Activated naive CD4-positive, alpha-beta T cell treated with anti-CD3 and anti-CD28 coated beads for 36 hours (primary cell): ENCODE data around the gene GABRB2. TPM values are rescaled to one million over a fixed set of nuclear protein-coding genes. Genes with fewer than 3 reads are reported as not detected.
A peak's percentile ranks its signal among the peaks of the same experiment; 100 is the strongest.
"Not testable (repeated sequence)": the region's sequence is repeated elsewhere in the genome, so short reads cannot be mapped to it uniquely, and the experiment has no call there.

ENCODE experiments used
- CTCF ChIA-PET: fragments of 350-600 bp; sonication (Branson Sonifier 250); formaldehyde crosslinking; loops from one replicate; lab custom pipeline; 2021; ENCODE audit warnings: antibody characterized with exemption; lab: Charles Lee
- DNase-seq: peaks from one replicate; pipeline ENCODE4 v3.0.0-alpha.2; 2020
- H3K27ac Mint-ChIP-seq: one replicate; pipeline ENCODE4 v1.8.0; 2021; ENCODE audit warnings: mild to moderate bottlenecking, mixed read lengths
- H3K27me3 Mint-ChIP-seq: one replicate; pipeline ENCODE4 v1.8.0; 2021; ENCODE audit warnings: low read depth, mixed read lengths
- H3K36me3 Mint-ChIP-seq: one replicate; pipeline ENCODE4 v1.8.0; 2021; ENCODE audit warnings: low read depth, mixed read lengths
- H3K4me1 Mint-ChIP-seq: one replicate; pipeline ENCODE4 v1.8.0; 2021; ENCODE audit warnings: low read depth, mixed read lengths
- H3K4me3 Mint-ChIP-seq: one replicate; pipeline ENCODE4 v1.8.0; 2021; ENCODE audit warnings: mild to moderate bottlenecking, moderate library complexity, mixed read lengths
- H3K9me3 Mint-ChIP-seq: one replicate; pipeline ENCODE4 v1.8.0; 2021; ENCODE audit warnings: mixed read lengths
- intact Hi-C: fragments of 100-400 bp; cut with micrococcal nuclease; formaldehyde crosslinking; loops from one replicate; pipeline ENCODE4 v1.15.1; 2023
- total RNA-seq, 2 experiments: library from RNA; stranded (reverse); gene quantifications; one replicate each; pipeline ENCODE4 v1.2.3, GENCODE V29; 2021

GABRB2 gene
- total RNA-seq, 2 experiments from 2014 or later = not detected

- intact Hi-C loops = loop anchor here (2.0 to 5.0 kb wide), 2 partner anchors 1038 to 1863 kb away; no protein-coding TSS in a partner anchor
- Mint-ChIP-seq H3K4me1 (peaks cover 13% of the 10 kb centered on the region), H3K27me3 (peaks cover 53% of the 10 kb centered on the region), H3K4me3 (no peak overlapping the region), H3K27ac (no peak overlapping the region), H3K9me3 (no peaks in the 10 kb centered on the region), H3K36me3 (peaks cover 2% of the 10 kb centered on the region)
- DNase-seq = no peak
- CTCF ChIA-PET = no interaction called here
Measured at GRCh38 chr5:161545344-161546094, 1.0 kb downstream of the GABRB2 start.

- H3K36me3 Mint-ChIP-seq = no peaks in the 10 kb centered on the region
- H3K4me3 Mint-ChIP-seq = no peak overlapping the region
- H3K27me3 Mint-ChIP-seq = peaks cover 49% of the 10 kb centered on the region
- H3K27ac Mint-ChIP-seq = no peak overlapping the region
- H3K4me1 Mint-ChIP-seq = peaks cover 13% of the 10 kb centered on the region
- CTCF ChIA-PET = no interaction called here
- DNase-seq = peak; percentile 35
- intact Hi-C loops = loop anchor here (2.0 kb wide), 1 partner anchor 1864 kb away; no protein-coding TSS in a partner anchor
- H3K9me3 Mint-ChIP-seq = no peaks in the 10 kb centered on the region
Measured at GRCh38 chr5:161544350-161544765, 2.2 kb downstream of the GABRB2 start.

GRCh38 chr5:161539016-161539415 is 7.5 kb downstream of the GABRB2 start:
- Mint-ChIP-seq H3K9me3 (no peaks in the 10 kb centered on the region), H3K27ac (no peak overlapping the region), H3K27me3 (peaks cover 7% of the 10 kb centered on the region), H3K4me3 (no peak overlapping the region), H3K4me1 (no peaks in the 10 kb centered on the region), H3K36me3 (no peaks in the 10 kb centered on the region)
- DNase-seq = no peak
- intact Hi-C loops = loop anchor here (5.0 kb wide), 1 partner anchor 1102 kb away; no protein-coding TSS in a partner anchor
- CTCF ChIA-PET = no interaction called here

- Mint-ChIP-seq H3K9me3 (no peaks in the 10 kb centered on the region), H3K4me1 (no peaks in the 10 kb centered on the region), H3K36me3 (no peaks in the 10 kb centered on the region), H3K4me3 (no peak overlapping the region), H3K27ac (no peak overlapping the region), H3K27me3 (no peaks in the 10 kb centered on the region)
- intact Hi-C loops = loop anchor here (5.0 kb wide), 1 partner anchor 1098 kb away; no protein-coding TSS in a partner anchor
- no peak for DNase-seq
- CTCF ChIA-PET = no interaction called here
Measured at GRCh38 chr5:161535762-161536161, 10.8 kb downstream of the GABRB2 start.

GRCh38 chr5:161530700-161531099 is 15.8 kb downstream of the GABRB2 start:
- H3K27me3 Mint-ChIP-seq = no peaks in the 10 kb centered on the region
- H3K4me3 Mint-ChIP-seq = no peak overlapping the region
- H3K27ac Mint-ChIP-seq = no peak overlapping the region
- no peaks in the 10 kb centered on the region for H3K36me3 Mint-ChIP-seq
- CTCF ChIA-PET = no interaction called here
- no peaks in the 10 kb centered on the region for H3K9me3 Mint-ChIP-seq
- DNase-seq = no peak
- no peaks in the 10 kb centered on the region for H3K4me1 Mint-ChIP-seq
- intact Hi-C loops = no loop called here

- intact Hi-C loops = no loop called here
- no peak for DNase-seq
- Mint-ChIP-seq H3K4me1 (no peaks in the 10 kb centered on the region), H3K9me3 (peaks cover 5% of the 10 kb centered on the region), H3K4me3 (no peak overlapping the region), H3K36me3 (no peaks in the 10 kb centered on the region), H3K27ac (no peak overlapping the region), H3K27me3 (no peaks in the 10 kb centered on the region)
- CTCF ChIA-PET = no interaction called here
Measured at GRCh38 chr5:161513942-161514341, 32.6 kb downstream of the GABRB2 start.

- Mint-ChIP-seq H3K27ac (no peak overlapping the region), H3K27me3 (no peaks in the 10 kb centered on the region), H3K4me3 (no peak overlapping the region), H3K9me3 (peaks cover 1% of the 10 kb centered on the region), H3K36me3 (no peaks in the 10 kb centered on the region), H3K4me1 (no peaks in the 10 kb centered on the region)
- DNase-seq = no peak
- intact Hi-C loops = no loop called here
- CTCF ChIA-PET = no interaction called here
Measured at GRCh38 chr5:161507591-161507990, 38.9 kb downstream of the GABRB2 start.

- CTCF ChIA-PET, H3K9me3 Mint-ChIP-seq, DNase-seq, H3K4me1 Mint-ChIP-seq, H3K4me3 Mint-ChIP-seq, H3K27me3 Mint-ChIP-seq, H3K36me3 Mint-ChIP-seq, H3K27ac Mint-ChIP-seq, intact Hi-C loops: not testable (repeated sequence)
Measured at GRCh38 chr5:161505160-161505559, 41.4 kb downstream of the GABRB2 start.

GRCh38 chr5:161498531-161498930 is 48.0 kb downstream of the GABRB2 start:
- Mint-ChIP-seq H3K4me1 (no peaks in the 10 kb centered on the region), H3K9me3 (peaks cover 4% of the 10 kb centered on the region), H3K36me3 (no peaks in the 10 kb centered on the region), H3K27ac (no peak overlapping the region), H3K4me3 (no peak overlapping the region), H3K27me3 (no peaks in the 10 kb centered on the region)
- intact Hi-C loops = no loop called here
- CTCF ChIA-PET = no interaction called here
- no peak for DNase-seq

- H3K36me3 Mint-ChIP-seq = no peaks in the 10 kb centered on the region
- no peak overlapping the region for H3K27ac Mint-ChIP-seq
- H3K4me1 Mint-ChIP-seq = no peaks in the 10 kb centered on the region
- intact Hi-C loops = no loop called here
- no peaks in the 10 kb centered on the region for H3K27me3 Mint-ChIP-seq
- no peaks in the 10 kb centered on the region for H3K9me3 Mint-ChIP-seq
- no peak overlapping the region for H3K4me3 Mint-ChIP-seq
- DNase-seq = no peak
- CTCF ChIA-PET = no interaction called here
Measured at GRCh38 chr5:161483721-161484120, 62.8 kb downstream of the GABRB2 start.

- intact Hi-C loops = no loop called here
- H3K27ac Mint-ChIP-seq = no peak overlapping the region
- H3K4me3 Mint-ChIP-seq = no peak overlapping the region
- H3K9me3 Mint-ChIP-seq = no peaks in the 10 kb centered on the region
- no peaks in the 10 kb centered on the region for H3K4me1 Mint-ChIP-seq
- no peaks in the 10 kb centered on the region for H3K36me3 Mint-ChIP-seq
- no peak for DNase-seq
- CTCF ChIA-PET = interaction anchor here (1.0 kb wide), 1 partner anchor 12 kb away, joined by 5 read pairs; no protein-coding TSS in a partner anchor
- no peaks in the 10 kb centered on the region for H3K27me3 Mint-ChIP-seq
Measured at GRCh38 chr5:161481922-161482321, 64.6 kb downstream of the GABRB2 start.

- Mint-ChIP-seq H3K27me3 (no peaks in the 10 kb centered on the region), H3K4me3 (no peak overlapping the region), H3K36me3 (no peaks in the 10 kb centered on the region), H3K4me1 (no peaks in the 10 kb centered on the region), H3K27ac (no peak overlapping the region), H3K9me3 (peaks cover 7% of the 10 kb centered on the region)
- CTCF ChIA-PET = no interaction called here
- intact Hi-C loops = no loop called here
- no peak for DNase-seq
Measured at GRCh38 chr5:161471211-161471950, 75.1 kb downstream of the GABRB2 start.
